T47D (cell line): ENCODE data around the gene RTL9.

Experiments
- DNase-seq, 2 experiments: peaks; one replicate each; pipeline versions ENCODE4 v3.0.0 to v3.0.0-alpha.2; 2011 to 2012; ENCODE audit warnings: low read depth in 1 of 2, low spot score in 1 of 2
- JUND ChIP-seq: IDR thresholded peaks from 2 replicates; pipeline ENCODE4 v1.6.1; 2012; ENCODE audit warnings: low read depth
- in situ Hi-C: cut with HindIII; loops from 2 replicates; pipeline ENCODE4 v1.10.0; 2016; ENCODE audit warnings: low sequenced_read_pairs, low pct_unique_long_range_greater_than_20kb

The RTL9 gene

GRCh38 chrX:110381216-110381615 lies 22.6 kb downstream of the RTL9 start:
- in situ Hi-C loops: no loop called here

GRCh38 chrX:110383414-110383813 lies 24.8 kb downstream of the RTL9 start:
- no peak for DNase-seq
- in situ Hi-C loops: no loop called here
- no peak for TF ChIP-seq JUND

More at GRCh38 chrX:110381216-110381615, 22.6 kb downstream of the RTL9 start:
- DNase-seq: no peak
- no peak for TF ChIP-seq JUND

GRCh38 chrX:110384490-110384889 lies 25.8 kb downstream of the RTL9 start:
- no peak for TF ChIP-seq JUND
- in situ Hi-C loops: no loop called here
- DNase-seq: no peak

- in situ Hi-C loops: no loop called here
- TF ChIP-seq JUND: no peak
- no peak for DNase-seq
Measured at GRCh38 chrX:110389570-110389969, 30.9 kb downstream of the RTL9 start.

- no peak for TF ChIP-seq JUND
- DNase-seq: no peak
- in situ Hi-C loops: no loop called here
Measured at GRCh38 chrX:110391086-110391485, 32.4 kb downstream of the RTL9 start.

GRCh38 chrX:110394651-110395050 lies 36.0 kb downstream of the RTL9 start:
- in situ Hi-C loops: no loop called here
- no peak for TF ChIP-seq JUND
- DNase-seq: no peak

GRCh38 chrX:110395877-110396276 lies 37.2 kb downstream of the RTL9 start:
- DNase-seq: no peak
- in situ Hi-C loops: no loop called here
- no peak for TF ChIP-seq JUND

GRCh38 chrX:110396735-110397134 lies 38.1 kb downstream of the RTL9 start:
- no peak for TF ChIP-seq JUND
- peak in 1 of 2 experiments; percentile 16 for DNase-seq
- in situ Hi-C loops: no loop called here

- TF ChIP-seq JUND: no peak
- in situ Hi-C loops: no loop called here
- DNase-seq: no peak
Measured at GRCh38 chrX:110397339-110397738, 38.7 kb downstream of the RTL9 start.

GRCh38 chrX:110397904-110398303 lies 39.3 kb downstream of the RTL9 start:
- no peak for TF ChIP-seq JUND
- in situ Hi-C loops: no loop called here
- no peak for DNase-seq

GRCh38 chrX:110399497-110399896 lies 40.8 kb downstream of the RTL9 start:
- DNase-seq: no peak
- in situ Hi-C loops: no loop called here
- no peak for TF ChIP-seq JUND

GRCh38 chrX:110399966-110400365 lies 41.3 kb downstream of the RTL9 start:
- no peak for DNase-seq
- no peak for TF ChIP-seq JUND
- in situ Hi-C loops: no loop called here

GRCh38 chrX:110401135-110401534 lies 42.5 kb downstream of the RTL9 start:
- in situ Hi-C loops: no loop called here
- DNase-seq: peak in 1 of 2 experiments; percentile 35
- TF ChIP-seq JUND: no peak

- in situ Hi-C loops: no loop called here
- no peak for TF ChIP-seq JUND
- DNase-seq: peak in 1 of 2 experiments; percentile 38
Measured at GRCh38 chrX:110402091-110402849, 43.6 kb downstream of the RTL9 start.
